HepG2 (cell line): ENCODE data around the gene TAPBP. TPM values are rescaled to one million over a fixed set of nuclear protein-coding genes. Genes with fewer than 3 reads are reported as not detected.

Experiments
- E2F2 ChIP-seq: sonication (generic); formaldehyde crosslinking; IDR thresholded peaks from 2 replicates; pipeline ENCODE4 v1.4.0; 2020; ENCODE audit warnings: missing genetic modification reagents, borderline replicate concordance
- HDAC1 ChIP-seq: sonication (generic); formaldehyde crosslinking; IDR thresholded peaks from 2 replicates; pipeline ENCODE4 v1.5.1; 2020; ENCODE audit warnings: mild to moderate bottlenecking, missing genetic modification reagents
- MEIS2 ChIP-seq: sonication (generic); formaldehyde crosslinking; IDR thresholded peaks from 2 replicates; pipeline ENCODE4 v1.9.0; 2021; ENCODE audit warnings: mild to moderate bottlenecking, missing genetic modification reagents
- MIER2 ChIP-seq: IDR thresholded peaks from 2 replicates; pipeline ENCODE4 v1.6.1; 2016; ENCODE audit warnings: missing biosample characterization, missing genetic modification reagents
- MLX ChIP-seq: IDR thresholded peaks from 2 replicates; pipeline ENCODE4 v1.6.1; 2016
- MYPOP ChIP-seq: sonication (generic); formaldehyde crosslinking; IDR thresholded peaks from 2 replicates; pipeline ENCODE4 v1.8.1; 2023; ENCODE audit warnings: mild to moderate bottlenecking, moderate library complexity, missing genetic modification reagents
- NCOR1 ChIP-seq: fragments of 200-600 bp; sonication (generic); IDR thresholded peaks from 2 replicates; pipeline ENCODE4 v1.7.0; 2017; ENCODE audit warnings: antibody characterized with exemption, low read length, borderline replicate concordance
- SAFB2 ChIP-seq: sonication (generic); formaldehyde crosslinking; IDR thresholded peaks from 2 replicates; pipeline ENCODE4 v1.5.1; 2020; ENCODE audit warnings: missing genetic modification reagents, low read depth, mild to moderate bottlenecking, borderline replicate concordance
- SOX6 ChIP-seq, 2 experiments: fragments of 450-650 bp in 1 of 2; sonication (generic) in 1 of 2; formaldehyde crosslinking in 1 of 2; IDR thresholded peaks; 2 replicates each; pipeline versions ENCODE4 v1.4.0 to v1.6.1; 2017 to 2020; ENCODE audit warnings: antibody characterized with exemption in 1 of 2, mild to moderate bottlenecking in 1 of 2, missing genetic modification reagents in 1 of 2
- SRSF9 ChIP-seq: fragments of 200-400 bp; formaldehyde crosslinking; IDR thresholded peaks from 2 replicates; pipeline ENCODE4 v1.6.1; 2018; ENCODE audit warnings: borderline replicate concordance, mild to moderate bottlenecking, low read depth, low read length; ENCODE audit not compliant: insufficient read depth, poor library complexity, severe bottlenecking
- ZHX1 ChIP-seq: sonication (generic); formaldehyde crosslinking; IDR thresholded peaks from 2 replicates; pipeline ENCODE4 v1.8.1; 2022; ENCODE audit warnings: low read depth, mild to moderate bottlenecking, missing genetic modification reagents
- ZNF367 ChIP-seq: sonication (generic); formaldehyde crosslinking; IDR thresholded peaks from 2 replicates; pipeline ENCODE4 v1.4.0; 2020; ENCODE audit warnings: missing genetic modification reagents, borderline replicate concordance
- ZNF446 ChIP-seq: sonication (generic); formaldehyde crosslinking; IDR thresholded peaks from 2 replicates; pipeline ENCODE4 v1.5.0; 2020; ENCODE audit warnings: mild to moderate bottlenecking, missing genetic modification reagents
- ZNF614 ChIP-seq: IDR thresholded peaks from 2 replicates; pipeline ENCODE4 v1.6.1; 2018; ENCODE audit warnings: missing biosample characterization, missing genetic modification reagents, inconsistent platforms, borderline replicate concordance
- polyA plus RNA-seq, 8 experiments: library from polyadenylated mRNA; depleted of rRNA in 3 of 8; stranded (reverse) in 7 of 8; unstranded in 1 of 8; fragments of >200 nt; fragmentation: Illumina TruSeq in 4 of 8; extraction: Trizol in 4 of 8; gene quantifications; 2 replicates each; pipeline versions ENCODE4 v1.2.1 to v1.2.3, GENCODE V29; 2011 to 2016; ENCODE audit warnings: low read depth in 4 of 8, missing spikeins in 1 of 8, mixed read lengths in 1 of 8; ENCODE audit not compliant: insufficient read depth in 1 of 8
- total RNA-seq, 5 experiments: library from RNA; depleted of rRNA; stranded (reverse); fragments of >200 nt; fragmentation: Illumina TruSeq; extraction: Trizol; gene quantifications; 2 replicates each; pipeline ENCODE4 v1.2.3, GENCODE V29; 2016; ENCODE audit warnings: low read depth in 1 of 5
- TF ChIP-seq, protein P1 (sequence below): sonication (generic); formaldehyde crosslinking; IDR thresholded peaks from 2 replicates; pipeline ENCODE4 v1.8.0; 2022; ENCODE audit warnings: missing genetic modification reagents, mild to moderate bottlenecking, moderate library complexity, borderline replicate concordance
- TF ChIP-seq, protein P2 (sequence below): sonication (generic); formaldehyde crosslinking; IDR thresholded peaks from 2 replicates; pipeline ENCODE4 v1.5.1; 2020; ENCODE audit warnings: missing genetic modification reagents, mild to moderate bottlenecking, borderline replicate concordance

The TAPBP gene
- total and polyA plus RNA-seq, 2 of the 13 experiments (the other 11 are each of a cell fraction or from before 2014, with no cell fraction given): 27.4 to 32.3 TPM

DNA sequence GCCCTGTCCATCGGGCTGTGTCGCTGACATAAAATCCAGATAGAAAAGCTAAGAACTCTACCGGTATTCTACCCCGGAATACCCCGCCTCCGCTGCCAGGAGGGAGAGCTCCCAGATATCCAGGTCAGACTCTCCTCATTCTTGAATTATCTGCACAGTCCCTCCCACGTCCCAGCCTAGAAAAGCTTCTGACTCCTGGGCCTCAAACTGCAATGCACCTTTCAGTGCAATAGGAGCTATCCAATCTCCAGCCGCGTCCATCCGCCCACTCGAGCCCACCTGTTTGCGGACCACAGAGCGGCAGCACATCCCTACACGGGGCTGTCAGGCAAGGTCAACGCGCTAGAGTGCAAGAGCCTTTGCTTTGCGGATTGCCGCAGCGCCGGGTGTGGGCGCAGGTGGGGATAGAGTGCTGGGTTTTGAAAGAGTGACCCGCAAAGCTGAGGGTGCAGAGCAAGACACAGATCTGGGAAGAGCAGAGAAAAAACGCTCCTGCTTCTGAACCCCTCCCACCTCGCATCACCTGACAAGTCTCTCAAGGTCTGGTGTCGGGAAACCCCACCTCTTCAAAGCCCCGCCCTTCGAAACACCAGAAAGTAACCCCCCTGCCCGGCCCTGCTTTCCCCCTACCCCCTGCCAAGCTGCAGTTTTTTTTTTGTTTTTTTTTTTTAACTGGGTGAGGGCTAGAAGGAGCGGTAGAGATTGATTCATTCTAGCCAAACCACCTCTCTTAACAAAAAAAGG, 1.3 kb downstream of the TAPBP start (continued):
- TF ChIP-seq, protein P1, sequence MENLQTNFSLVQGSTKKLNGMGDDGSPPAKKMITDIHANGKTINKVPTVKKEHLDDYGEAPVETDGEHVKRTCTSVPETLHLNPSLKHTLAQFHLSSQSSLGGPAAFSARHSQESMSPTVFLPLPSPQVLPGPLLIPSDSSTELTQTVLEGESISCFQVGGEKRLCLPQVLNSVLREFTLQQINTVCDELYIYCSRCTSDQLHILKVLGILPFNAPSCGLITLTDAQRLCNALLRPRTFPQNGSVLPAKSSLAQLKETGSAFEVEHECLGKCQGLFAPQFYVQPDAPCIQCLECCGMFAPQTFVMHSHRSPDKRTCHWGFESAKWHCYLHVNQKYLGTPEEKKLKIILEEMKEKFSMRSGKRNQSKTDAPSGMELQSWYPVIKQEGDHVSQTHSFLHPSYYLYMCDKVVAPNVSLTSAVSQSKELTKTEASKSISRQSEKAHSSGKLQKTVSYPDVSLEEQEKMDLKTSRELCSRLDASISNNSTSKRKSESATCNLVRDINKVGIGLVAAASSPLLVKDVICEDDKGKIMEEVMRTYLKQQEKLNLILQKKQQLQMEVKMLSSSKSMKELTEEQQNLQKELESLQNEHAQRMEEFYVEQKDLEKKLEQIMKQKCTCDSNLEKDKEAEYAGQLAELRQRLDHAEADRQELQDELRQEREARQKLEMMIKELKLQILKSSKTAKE (CRISPR knock-in tag): no peak
- TF ChIP-seq ZNF446 (CRISPR knock-in tag): no peak
- TF ChIP-seq HDAC1 (CRISPR knock-in tag): no peak
- 0 out of 2 replicates have a peak, but pooled peaks have one; percentile 53 for TF ChIP-seq ZHX1
- TF ChIP-seq MYPOP: peak; percentile 88
- TF ChIP-seq, protein P2, sequence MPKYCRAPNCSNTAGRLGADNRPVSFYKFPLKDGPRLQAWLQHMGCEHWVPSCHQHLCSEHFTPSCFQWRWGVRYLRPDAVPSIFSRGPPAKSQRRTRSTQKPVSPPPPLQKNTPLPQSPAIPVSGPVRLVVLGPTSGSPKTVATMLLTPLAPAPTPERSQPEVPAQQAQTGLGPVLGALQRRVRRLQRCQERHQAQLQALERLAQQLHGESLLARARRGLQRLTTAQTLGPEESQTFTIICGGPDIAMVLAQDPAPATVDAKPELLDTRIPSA: no peak
- TF ChIP-seq SOX6 (IDR thresholded peaks at IDR 0.05): no peak
- TF ChIP-seq SOX6 (CRISPR knock-in tag; IDR thresholded peaks at IDR 0.05): peak; percentile 49; the same call in 1 of the 2 replicates
- peak; percentile 86 for TF ChIP-seq ZNF614 (CRISPR knock-in tag)
- no peak; the same call in 1 of the 2 replicates for TF ChIP-seq SAFB2 (CRISPR knock-in tag)
- no peak for TF ChIP-seq ZNF367 (CRISPR knock-in tag)
- TF ChIP-seq SRSF9: no peak
- TF ChIP-seq MIER2 (CRISPR knock-in tag): 0 out of 2 replicates have a peak, but pooled peaks have one; percentile 58
- TF ChIP-seq MEIS2: peak; percentile 68; the same call in 1 of the 2 replicates
- TF ChIP-seq E2F2 (CRISPR knock-in tag): no peak
- no peak for TF ChIP-seq MLX (CRISPR knock-in tag)
- TF ChIP-seq NCOR1: peak; percentile 48
